HG03439 (cell line): ENCODE measurements around the gene UBE2G2.

Experiments used
- ATAC-seq: cut with Tn5 transposase; IDR thresholded peaks from one replicate; pipeline ENCODE4 v1.9.1; 2021; ENCODE audit warnings: mild to moderate bottlenecking, moderate library complexity; ENCODE audit not compliant: unreplicated experiment

Gene UBE2G2

GRCh38 chr21:44766014-44766817 is 35.4 kb downstream of the UBE2G2 start:
- ATAC-seq: no peak

GRCh38 chr21:44765231-44766013 is 36.2 kb downstream of the UBE2G2 start:
- ATAC-seq: no peak

DNA sequence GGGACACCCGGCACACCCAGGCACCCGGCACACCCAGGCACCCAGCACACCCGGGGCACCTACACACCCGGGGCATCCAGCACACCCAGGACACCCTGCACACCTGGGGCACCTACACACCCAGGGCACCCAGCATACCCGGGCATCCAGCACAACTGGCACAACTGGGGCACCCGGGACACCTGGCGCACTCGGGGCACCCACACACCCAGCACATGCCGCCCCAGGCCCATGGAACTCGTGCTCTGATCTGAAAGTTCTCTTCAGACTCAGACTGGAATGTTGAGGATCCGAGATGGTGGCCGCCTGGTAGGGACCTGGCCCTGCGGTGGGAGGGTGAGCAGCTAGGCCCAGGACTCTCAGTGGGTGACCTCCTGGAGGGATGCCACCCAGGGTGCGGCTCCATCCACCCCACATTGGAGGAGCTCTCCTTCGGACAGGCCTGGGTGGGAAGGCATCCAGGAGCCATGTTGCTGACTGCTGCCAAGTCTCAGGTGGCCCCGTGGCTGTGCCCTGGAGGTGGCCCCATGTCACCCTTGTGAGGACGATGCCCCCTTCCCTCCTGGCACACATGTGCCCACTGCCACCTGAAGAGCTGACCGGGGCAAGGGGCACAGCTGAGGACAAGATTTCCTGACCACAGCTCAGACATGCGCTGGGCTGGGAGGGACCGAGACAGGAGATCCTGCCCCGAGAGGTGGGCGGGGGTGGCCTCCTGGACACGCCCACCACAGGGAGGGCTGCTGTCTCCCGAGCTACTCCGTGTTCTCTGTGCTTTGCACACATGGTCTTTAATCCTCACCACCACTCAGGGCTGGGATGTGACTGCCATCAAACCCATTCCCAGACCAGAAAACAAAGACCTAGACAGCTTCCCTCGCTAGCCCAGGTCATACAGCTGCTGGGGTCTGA is 37.0 kb downstream of the UBE2G2 start:
- ATAC-seq: no peak

- ATAC-seq: no peak
These were observed 37.9 kb downstream of the UBE2G2 start for GRCh38 chr21:44763451-44764318.

- ATAC-seq: no peak
These were observed 38.6 kb downstream of the UBE2G2 start for GRCh38 chr21:44763050-44763378.

DNA sequence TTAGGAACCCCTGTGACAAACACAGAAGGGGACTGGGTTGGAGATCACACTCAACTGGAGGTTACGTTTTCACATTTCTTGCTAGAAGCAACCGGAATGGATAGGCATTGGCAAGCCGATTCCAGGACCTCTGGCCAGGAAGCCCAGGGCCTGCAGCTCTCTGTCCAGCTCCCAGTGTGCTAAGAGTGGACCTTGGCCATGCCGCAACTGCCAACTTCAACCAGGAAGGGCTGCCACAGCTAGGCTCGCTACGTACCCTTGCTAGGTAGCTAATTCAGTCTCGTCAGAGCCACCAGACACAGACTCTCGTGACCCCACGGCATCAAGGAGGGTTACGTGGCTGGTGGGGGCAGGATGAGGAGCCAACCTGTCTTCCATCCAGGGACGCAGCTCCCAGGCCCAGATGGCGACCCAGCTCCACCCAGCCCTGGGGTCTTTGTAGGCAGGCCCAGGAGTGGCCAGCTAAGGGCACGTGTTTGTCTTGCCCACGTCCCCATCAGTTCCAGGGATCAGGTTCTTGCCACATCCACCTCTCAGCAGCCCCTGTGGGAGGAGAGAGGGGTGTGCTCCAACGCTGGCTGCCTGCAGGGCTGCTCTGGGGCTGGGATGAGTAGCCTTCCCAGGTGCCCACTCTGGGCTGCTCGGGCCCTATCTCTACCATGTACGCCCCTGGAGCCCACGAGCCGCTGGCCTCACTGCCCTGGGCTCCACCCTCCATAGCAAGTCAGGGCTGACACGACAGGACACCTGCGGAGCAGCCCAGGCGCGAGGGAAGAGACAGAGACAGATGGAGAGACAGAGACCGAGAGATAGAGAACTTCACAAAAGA is 39.2 kb downstream of the UBE2G2 start:
- no peak for ATAC-seq

GRCh38 chr21:44761747-44762208 is 39.8 kb downstream of the UBE2G2 start:
- no peak for ATAC-seq

DNA sequence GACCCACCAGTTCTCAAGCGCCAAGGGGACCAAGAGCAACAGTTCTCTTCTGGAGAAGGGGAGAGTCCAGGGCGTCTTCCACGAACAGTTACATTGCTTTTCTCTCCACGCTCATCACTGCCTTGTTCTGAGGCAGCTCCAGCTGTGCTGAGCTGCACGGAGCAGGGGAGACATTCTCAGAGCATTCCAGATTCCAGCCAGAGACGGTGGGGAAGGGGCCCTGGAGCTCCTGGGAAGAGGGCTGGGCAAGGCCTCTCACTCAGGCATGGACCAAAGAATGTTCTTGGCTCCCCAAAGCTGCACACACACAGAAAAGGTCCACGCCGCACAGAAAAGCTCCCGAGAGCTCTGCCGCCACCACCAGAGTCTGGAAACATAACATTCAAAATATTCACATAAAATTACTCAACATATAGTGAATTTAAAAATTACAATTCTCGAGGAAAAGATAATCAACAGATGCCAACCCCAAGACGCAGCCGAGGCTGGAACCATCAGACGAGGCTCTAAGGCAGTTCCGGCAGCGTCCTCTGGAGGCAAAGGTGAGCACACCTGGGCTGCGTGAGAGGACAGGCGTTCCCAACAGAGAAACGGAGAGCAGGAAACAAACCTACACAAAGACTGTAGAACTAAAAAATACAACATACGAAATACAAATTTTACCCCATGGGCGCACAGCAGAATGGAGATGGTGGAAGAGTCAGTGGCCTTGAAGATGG is 40.5 kb downstream of the UBE2G2 start:
- no peak for ATAC-seq

GRCh38 chr21:44760376-44760775 is 41.2 kb downstream of the UBE2G2 start:
- no peak for ATAC-seq

- no peak for ATAC-seq
These were observed 41.9 kb downstream of the UBE2G2 start for GRCh38 chr21:44759628-44760285.

- ATAC-seq: no peak
These were observed 42.6 kb downstream of the UBE2G2 start for GRCh38 chr21:44758781-44759627.

- no peak for ATAC-seq
These were observed 43.5 kb downstream of the UBE2G2 start for GRCh38 chr21:44758141-44758561.

DNA sequence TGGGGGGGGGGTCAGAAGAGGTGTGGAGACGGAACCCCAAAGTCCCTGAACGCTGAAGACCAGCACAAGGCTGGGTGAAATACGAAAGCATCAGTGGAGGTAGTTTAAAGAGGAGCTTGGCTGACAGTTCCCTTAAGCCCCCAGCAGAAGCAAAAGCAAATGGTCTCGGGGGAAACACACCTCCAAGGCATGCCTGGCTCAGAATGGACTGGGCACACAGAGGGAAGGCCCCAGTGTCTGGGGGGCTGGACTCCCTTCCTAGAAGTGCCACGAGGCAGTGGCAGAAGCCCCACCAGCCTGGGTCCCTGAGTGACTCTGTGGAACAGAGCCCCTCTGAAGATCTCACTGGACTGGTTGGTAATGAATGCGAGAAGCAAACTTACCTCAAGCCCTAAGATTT is 43.9 kb downstream of the UBE2G2 start:
- no peak for ATAC-seq

DNA sequence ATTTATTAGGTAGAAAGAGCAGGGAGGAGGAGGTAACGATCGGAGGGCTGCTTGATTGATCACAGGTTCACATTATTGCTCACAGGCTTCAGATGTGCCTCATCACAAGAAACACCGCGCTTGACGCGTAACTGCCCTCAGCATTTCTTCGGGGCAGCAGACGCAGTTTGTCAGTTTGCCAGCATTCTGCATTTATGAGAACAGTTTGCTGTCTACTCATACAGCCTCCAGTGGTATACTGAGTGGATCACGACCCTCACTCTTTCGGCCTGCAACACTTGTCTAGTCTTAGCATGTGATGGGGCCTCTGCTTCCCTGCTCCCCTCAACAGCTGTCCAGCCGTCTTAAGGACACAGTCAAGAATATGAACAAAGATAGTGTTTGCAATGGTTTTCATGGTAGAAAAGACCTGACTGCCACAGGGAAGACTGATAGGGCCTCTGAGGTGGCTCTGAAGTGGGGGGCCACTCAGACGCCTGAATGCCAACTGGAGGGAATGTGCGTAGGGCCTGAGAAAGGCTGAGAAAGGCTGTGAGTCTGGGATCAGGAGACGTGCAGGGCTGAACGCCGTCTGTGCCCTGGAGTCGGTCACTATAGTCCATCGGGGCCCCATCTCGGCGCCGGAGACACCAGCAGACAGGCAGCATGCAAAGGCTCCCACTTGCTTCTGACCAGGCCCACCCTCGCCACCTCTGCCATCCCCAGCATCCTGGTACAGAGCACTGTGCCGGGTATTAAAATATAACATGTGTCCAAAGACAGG is 45.0 kb downstream of the UBE2G2 start:
- ATAC-seq: no peak

- no peak for ATAC-seq
These were observed 46.4 kb downstream of the UBE2G2 start for GRCh38 chr21:44755227-44755626.

- ATAC-seq: no peak
These were observed 48.3 kb downstream of the UBE2G2 start for GRCh38 chr21:44753357-44753756.
